Brain microvascular endothelial cell (primary cell): Measurements from ENCODE around the gene SAMD14.
A peak's percentile ranks its signal among the peaks of the same experiment; 100 is the strongest.

Source experiments
- DNase-seq: peaks from one replicate; pipeline ENCODE4 v3.0.0-alpha.2; 2020
- H3K27ac ChIP-seq: fragments of 250-450 bp; sonication (Bioruptor Pico); 2 replicates; pipeline ENCODE4 v1.5.1; 2020; ENCODE audit warnings: mild to moderate bottlenecking, moderate library complexity
- H3K27me3 ChIP-seq: fragments of 250-450 bp; sonication (Bioruptor Pico); replicated peaks from 2 replicates; pipeline ENCODE4 v1.5.1; 2020; ENCODE audit warnings: mild to moderate bottlenecking
- H3K36me3 ChIP-seq: fragments of 250-450 bp; sonication (Bioruptor Pico); replicated peaks from 2 replicates; pipeline ENCODE4 v1.5.1; 2020; ENCODE audit warnings: mild to moderate bottlenecking
- H3K4me3 ChIP-seq: 2 replicates; pipeline ENCODE4 v1.5.1; 2011; ENCODE audit warnings: low read depth, mild to moderate bottlenecking, control low read depth, low read length, moderate library complexity
- in situ Hi-C: cut with HindIII; loops from 2 replicates; pipeline ENCODE4 v1.10.0; 2017; ENCODE audit warnings: low sequenced_read_pairs, low pct_ligation_motif_present
- TF ChIP-seq, protein P1 (sequence below): IDR thresholded peaks from 2 replicates; pipeline ENCODE4 v1.5.1; 2011; ENCODE audit warnings: low read depth, mild to moderate bottlenecking, moderate library complexity, low read length, control low read depth, inconsistent platforms; ENCODE audit errors: missing control alignments

The SAMD14 gene

DNA sequence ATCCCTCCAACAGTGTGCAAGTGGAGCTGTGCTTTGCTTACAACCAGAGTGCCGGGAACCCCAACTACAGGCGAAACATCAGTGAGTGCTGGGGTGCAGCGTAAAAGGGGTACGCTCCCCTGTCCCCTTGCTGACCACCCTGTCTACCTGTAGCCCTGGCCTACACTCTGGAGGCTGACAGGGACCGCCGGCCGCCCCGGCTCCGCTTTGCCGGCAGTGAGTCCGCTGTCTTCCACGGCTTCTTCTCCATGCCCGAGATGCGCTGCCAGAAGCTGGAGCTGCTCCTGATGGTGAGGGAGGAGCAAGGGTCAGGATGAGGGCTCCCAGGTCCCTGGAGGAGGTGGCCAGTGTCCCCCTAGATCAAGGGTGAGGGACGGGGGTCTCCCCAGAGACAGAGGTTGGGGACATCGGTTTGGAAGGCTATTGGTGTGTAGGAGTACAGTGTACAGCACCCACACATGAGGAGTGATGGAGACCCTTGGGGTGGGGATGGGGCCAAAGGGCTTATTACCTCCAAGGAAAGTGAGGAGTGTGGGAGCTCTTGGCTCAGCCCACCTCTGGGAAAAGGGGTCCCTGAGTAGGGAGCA lies 54.4 kb downstream of the SAMD14 start:
- no peak for DNase-seq
- Histone ChIP-seq H3K36me3 (peaks cover 95% of the 10 kb centered on the region), H3K4me3 (no peak overlapping the region), H3K27me3 (no peaks in the 10 kb centered on the region), H3K27ac (no peak overlapping the region)
- in situ Hi-C loops = no loop called here
- TF ChIP-seq, protein P1, sequence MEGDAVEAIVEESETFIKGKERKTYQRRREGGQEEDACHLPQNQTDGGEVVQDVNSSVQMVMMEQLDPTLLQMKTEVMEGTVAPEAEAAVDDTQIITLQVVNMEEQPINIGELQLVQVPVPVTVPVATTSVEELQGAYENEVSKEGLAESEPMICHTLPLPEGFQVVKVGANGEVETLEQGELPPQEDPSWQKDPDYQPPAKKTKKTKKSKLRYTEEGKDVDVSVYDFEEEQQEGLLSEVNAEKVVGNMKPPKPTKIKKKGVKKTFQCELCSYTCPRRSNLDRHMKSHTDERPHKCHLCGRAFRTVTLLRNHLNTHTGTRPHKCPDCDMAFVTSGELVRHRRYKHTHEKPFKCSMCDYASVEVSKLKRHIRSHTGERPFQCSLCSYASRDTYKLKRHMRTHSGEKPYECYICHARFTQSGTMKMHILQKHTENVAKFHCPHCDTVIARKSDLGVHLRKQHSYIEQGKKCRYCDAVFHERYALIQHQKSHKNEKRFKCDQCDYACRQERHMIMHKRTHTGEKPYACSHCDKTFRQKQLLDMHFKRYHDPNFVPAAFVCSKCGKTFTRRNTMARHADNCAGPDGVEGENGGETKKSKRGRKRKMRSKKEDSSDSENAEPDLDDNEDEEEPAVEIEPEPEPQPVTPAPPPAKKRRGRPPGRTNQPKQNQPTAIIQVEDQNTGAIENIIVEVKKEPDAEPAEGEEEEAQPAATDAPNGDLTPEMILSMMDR = no peak

- no peak overlapping the region for H3K27ac ChIP-seq
- DNase-seq = no peak
- H3K27me3 ChIP-seq = no peaks in the 10 kb centered on the region
- TF ChIP-seq, protein P1 = no peak
- in situ Hi-C loops = no loop called here
- no peak overlapping the region for H3K4me3 ChIP-seq
- peaks cover 93% of the 10 kb centered on the region for H3K36me3 ChIP-seq
These were observed 55.7 kb downstream of the SAMD14 start for GRCh38 chr17:50074227-50074626.

- in situ Hi-C loops = no loop called here
- H3K27me3 ChIP-seq = no peaks in the 10 kb centered on the region
- H3K36me3 ChIP-seq = peaks cover 90% of the 10 kb centered on the region
- DNase-seq = no peak
- H3K27ac ChIP-seq = no peak overlapping the region
- TF ChIP-seq, protein P1 = no peak
- no peak overlapping the region for H3K4me3 ChIP-seq
These were observed 57.0 kb downstream of the SAMD14 start for GRCh38 chr17:50072925-50073324.

GRCh38 chr17:50072130-50072529 lies 57.8 kb downstream of the SAMD14 start:
- Histone ChIP-seq H3K27me3 (no peaks in the 10 kb centered on the region), H3K27ac (no peak overlapping the region), H3K4me3 (no peak overlapping the region), H3K36me3 (peaks cover 87% of the 10 kb centered on the region)
- DNase-seq = no peak
- in situ Hi-C loops = no loop called here
- TF ChIP-seq, protein P1 = peak; percentile 19

DNA sequence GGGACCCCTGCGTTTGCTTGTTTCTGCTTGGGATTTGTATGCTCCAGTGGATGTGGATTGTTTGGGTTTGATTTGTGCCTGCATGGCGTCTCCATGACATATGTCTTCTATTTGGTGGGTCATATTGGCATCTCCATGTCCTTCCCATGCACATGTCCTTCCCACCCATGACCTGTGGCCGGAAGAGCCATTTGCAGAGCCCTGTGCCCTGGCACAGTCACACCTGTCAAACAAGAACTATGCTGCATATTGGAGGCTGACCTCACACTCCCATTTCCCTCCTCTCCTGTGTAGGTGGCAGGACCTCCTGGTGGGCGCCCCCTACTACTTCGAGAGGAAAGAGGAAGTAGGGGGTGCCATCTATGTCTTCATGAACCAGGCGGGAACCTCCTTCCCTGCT lies 58.3 kb downstream of the SAMD14 start:
- in situ Hi-C loops = no loop called here
- no peak for DNase-seq
- no peaks in the 10 kb centered on the region for H3K27me3 ChIP-seq
- no peak overlapping the region for H3K4me3 ChIP-seq
- TF ChIP-seq, protein P1 = no peak
- H3K27ac ChIP-seq = no peak overlapping the region
- peaks cover 86% of the 10 kb centered on the region for H3K36me3 ChIP-seq
